GM18870 (cell line): ENCODE measurements around the gene VDAC1.

Source experiments
- ATAC-seq: cut with Tn5 transposase; IDR thresholded peaks from one replicate; pipeline ENCODE4 v1.9.1; 2021; ENCODE audit warnings: moderate library complexity; ENCODE audit not compliant: unreplicated experiment

The VDAC1 gene

GRCh38 chr5:133927300-133928180 is 77.2 kb downstream of the VDAC1 start:
- ATAC-seq: no peak

GRCh38 chr5:133926489-133927299 is 78.1 kb downstream of the VDAC1 start:
- no peak for ATAC-seq

DNA sequence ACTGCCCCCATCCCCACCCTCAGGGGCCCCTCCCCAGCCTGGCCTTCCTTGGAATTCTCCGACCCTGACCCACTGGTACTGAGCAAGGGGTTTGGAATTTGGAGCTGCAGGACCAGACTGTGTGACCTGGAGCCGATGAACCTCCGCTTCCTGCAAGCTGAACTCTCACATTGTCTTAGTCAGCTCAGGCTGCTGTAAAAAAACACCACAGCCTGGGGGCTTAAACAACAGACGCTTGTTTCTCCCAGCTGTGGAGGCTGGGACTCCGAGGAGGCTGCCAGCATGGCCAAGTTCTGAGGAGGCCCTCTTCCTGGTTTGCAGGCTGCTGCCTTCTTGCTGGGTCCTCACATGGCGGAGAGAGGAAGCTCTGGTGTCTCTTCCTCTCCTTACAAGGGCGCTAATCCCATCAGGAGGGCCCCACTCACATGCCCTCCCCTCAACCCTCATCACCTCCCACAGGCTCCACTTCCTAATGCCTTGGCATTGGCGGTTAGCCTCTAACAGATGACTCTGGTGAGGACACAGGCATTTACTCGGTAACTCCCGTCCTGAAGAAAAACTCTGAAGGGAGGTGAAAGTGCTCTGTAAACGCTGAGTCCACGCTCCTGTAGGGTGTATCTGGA is 78.8 kb downstream of the VDAC1 start:
- no peak for ATAC-seq

DNA sequence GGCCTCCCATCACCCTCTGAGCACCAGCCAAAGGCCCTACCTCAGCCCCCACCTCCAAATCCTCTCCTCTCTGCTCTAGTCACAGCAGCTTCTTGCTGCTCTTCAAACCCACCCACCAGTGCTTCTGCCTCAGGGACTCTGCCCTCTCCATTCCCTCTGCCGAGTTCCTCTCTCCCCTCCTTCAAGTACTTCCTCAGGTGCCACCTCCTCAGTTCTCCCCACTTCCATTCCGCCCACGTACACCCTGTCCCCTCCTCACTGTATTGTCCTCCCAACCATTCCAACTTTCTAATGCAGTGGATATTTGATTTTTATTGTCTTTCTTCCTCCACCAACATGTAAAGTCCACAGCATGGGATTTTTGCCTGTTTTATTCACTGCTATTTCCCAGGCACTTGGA is 79.5 kb downstream of the VDAC1 start:
- no peak for ATAC-seq

DNA sequence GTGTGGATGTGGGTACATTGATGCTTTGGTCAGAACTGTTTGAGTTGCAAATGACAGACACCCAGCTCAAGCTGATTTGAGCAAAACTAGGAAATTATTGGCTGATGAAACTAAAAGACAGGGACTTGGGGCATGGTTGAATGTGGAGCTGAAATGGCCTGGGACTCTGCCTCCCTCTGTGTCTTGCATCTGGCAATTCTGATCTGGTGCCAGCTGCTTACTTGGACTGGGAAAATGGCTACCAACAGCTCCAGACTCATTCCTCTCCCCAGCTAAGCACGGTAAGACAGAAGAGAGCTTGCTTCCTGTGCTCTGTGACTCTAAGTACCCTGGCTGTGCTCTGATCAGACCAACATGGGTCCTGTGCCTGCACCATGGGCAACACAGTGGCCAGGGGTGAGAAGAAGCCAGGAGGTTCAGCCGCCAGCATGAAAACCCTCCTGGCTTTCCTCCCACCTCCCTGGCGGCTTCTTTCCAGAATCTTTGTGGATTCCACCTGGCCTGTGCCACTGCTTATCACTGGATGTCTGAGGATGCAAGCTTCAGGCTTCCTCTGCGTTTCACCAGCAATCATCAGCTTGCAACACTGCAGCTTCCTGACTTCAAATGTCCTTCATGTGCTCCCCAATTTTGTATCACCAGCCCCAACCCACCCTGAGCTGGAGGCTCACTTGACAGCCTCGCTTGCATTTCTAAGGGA is 80.4 kb downstream of the VDAC1 start:
- no peak for ATAC-seq

- no peak for ATAC-seq
Observed at GRCh38 chr5:133921979-133922378, 82.8 kb downstream of the VDAC1 start.
